Stimulated activated CD4-positive, alpha-beta T cell treated with anti-CD3 and anti-CD28 coated beads, Interleukin-1b, Interleukin-23, amount 100 ng/mL, for 24 hours (primary cell): ENCODE measurements around the gene CCDC170.

ENCODE experiments used
- DNase-seq, 4 experiments: peaks; one replicate each; pipeline ENCODE4 v3.0.0-alpha.2; 2020; ENCODE audit warnings: low read depth in 4 of 4, low spot score in 1 of 4

The CCDC170 gene

DNA sequence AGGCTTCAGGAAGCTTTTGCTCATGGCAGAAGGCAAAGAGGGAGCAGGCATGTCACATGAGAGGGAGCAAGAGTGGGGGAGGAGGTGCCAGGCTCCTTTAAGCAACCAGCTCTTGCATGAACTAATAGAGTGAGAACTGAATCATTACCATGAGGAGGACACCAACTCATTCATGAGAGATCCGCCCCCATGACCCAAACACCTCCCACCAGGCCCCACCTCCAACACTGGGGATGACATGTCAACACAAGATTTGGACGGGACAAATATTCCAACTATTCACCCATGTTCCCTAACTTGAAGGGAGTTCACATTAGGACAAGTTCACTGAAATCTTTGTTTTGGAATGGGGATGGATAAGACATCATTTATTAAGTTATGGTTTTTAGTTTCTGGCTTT, 158.5 kb downstream of the CCDC170 start:
- no peak for DNase-seq

DNA sequence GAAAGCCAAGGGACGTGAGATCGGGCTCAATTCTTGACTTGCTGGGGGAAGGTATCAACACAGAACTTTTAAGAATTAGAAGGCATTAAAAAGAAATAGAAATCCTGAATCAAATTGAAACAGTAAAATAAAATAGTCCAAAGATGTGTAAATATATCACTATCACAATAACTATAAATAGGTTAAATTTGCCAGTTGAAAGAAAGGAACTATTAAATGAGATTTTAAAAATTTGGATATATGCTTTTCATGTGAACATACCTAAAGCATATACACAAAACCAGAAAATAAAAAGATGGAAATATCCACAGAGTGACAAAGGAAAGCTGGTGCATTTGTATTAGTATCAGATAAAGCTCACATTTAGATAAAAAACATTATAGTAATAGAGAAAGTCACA, 161.3 kb downstream of the CCDC170 start:
- no peak for DNase-seq

DNA sequence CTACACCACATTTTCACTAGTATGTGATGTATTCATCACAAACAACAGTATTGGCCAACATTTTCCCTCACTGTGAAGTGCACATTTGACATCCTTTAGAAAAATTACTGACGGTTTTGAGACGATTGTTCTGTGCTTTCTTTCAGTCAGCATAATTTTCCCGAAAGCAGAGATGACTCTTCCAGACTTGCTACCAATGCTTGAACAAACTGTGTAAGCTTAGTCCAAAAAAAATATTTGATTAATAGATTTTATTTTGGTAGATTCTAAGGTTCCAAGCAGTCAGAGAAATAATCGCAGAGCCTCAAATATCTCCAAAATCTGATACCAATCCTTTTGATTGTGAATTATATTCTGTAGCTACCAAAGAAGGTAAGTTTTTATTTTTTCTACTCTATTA, 162.6 kb downstream of the CCDC170 start:
- no peak for DNase-seq

DNA sequence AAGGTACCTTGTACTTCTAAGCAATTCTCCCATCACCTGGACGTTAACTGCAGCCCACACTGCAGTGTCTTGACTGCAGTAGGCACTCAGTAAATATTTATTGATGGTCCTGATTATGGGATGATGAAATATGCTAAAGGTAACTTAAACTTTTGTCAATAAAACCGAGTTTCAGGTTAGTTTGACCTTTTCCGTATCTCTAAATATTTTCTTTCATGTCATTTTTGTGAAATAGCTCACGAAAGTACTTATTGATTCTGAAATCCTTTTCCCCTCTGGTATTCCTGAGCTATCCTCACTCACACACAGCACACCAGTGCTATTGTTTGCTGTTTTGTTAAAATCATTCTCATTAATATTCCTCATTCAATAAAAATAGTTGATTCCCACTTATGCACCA, 164.3 kb downstream of the CCDC170 start:
- DNase-seq: no peak

DNA sequence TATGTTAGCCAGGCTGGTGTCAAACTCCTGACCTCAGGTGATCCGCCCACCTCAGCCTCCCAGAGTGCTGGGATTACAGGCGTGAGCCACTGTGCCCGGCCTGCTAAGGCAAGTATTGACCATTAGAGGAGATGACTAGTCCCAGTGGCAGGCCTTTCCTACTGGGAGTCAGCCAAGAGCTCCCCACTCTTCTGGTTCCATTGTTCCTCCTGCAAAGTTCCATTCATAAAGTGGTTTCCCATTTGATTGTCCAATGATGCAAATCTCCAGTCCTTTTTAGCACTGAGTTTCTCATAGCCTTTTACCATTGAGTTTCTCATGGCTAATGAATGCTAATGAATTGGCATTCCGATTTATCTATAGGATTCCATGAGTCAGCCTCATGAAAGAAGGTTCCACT, 165.4 kb downstream of the CCDC170 start:
- DNase-seq: no peak

DNA sequence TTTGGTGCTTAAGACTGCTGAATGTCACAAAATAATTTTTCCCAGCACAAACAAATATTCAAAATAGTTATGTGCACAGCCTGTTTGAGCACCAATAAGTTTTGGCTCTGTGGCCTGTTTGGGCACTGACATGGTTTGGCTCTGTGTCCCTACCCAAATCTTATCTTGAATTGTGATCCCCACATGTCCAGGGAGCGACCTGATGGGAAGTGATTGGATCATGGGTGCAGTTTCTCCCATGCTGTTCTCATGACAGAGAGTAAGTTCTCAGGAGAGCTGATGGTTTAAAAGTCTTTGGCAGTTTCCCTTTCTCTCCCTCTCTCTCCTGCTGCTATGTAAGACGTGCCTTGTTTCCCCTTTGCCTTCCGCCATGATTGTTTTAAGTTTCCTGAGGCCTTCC, 167.7 kb downstream of the CCDC170 start:
- DNase-seq: no peak

DNA sequence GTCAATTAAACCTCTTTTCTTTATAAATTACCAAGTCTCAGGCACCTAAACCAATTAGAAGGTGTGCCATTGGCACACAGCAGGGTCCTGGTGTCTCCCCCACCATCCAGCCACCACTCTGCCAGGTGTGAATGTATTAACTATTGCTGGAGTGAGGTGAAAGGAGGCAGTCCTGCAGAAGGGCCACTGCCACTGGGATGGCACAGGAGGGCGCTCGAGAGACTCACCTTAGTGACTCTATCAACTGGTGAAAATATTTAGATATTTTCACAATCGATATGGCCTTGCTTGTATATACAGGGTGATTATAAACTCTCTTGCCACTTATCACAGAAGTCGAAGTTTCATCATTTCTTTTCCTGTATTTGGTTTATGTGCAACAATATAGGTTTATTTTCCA, 168.1 kb downstream of the CCDC170 start:
- no peak for DNase-seq

DNA sequence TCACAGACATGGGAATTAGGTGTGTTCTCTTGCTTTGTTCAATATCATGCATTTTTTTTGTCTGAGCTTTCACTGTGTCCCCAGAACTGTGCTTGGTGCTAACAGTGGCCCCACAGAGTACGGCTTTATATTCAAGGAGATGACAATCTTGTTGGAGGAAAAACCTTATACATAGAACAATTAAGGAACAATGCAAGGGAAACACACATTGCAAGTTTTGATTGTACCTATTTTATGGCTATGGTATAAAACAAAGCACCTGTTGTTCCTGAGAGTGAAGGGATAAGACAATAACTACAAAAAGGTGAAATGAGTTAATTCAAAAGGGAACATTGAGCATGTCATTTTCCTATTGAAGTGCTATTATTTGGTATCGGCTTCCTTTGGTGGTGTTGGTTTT, 169.7 kb downstream of the CCDC170 start:
- DNase-seq: no peak

DNA sequence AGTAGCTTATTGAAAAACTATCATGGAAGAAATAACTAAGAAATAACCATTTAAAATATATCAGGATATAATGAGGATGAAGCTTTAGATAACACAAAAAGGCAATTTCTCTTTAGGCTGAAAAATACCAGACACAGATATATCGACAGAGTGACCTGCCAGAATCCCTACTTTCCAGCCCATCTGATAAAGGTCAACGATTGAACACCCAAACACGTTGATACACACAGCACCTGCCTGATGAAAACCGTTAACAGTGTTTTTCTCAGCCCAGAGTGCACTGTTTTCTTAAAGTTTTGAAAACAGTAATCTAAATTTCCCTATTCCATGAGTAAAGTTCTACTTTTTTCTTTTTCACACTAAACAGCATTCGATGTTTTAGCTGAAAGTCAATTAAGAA, 170.6 kb downstream of the CCDC170 start:
- no peak for DNase-seq

DNA sequence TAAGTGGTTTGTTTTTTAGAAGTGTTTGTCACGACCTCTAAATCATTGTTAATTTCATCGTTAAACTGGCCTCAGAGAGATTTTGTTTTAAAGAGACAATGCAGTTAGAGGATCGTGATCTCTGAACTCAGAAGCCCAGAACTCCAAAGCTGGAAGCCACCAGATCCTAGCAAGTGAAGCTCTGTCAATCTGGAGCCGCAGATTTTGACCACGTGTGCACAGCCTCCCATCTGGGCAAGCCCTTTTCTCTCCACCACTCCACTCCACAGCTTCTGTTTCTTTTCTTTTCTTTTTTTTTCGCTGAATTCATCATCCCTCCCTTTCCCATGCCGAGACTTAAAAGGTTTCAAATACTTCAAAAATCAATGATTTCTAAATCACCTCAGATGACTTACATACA, 171.5 kb downstream of the CCDC170 start:
- no peak for DNase-seq

DNA sequence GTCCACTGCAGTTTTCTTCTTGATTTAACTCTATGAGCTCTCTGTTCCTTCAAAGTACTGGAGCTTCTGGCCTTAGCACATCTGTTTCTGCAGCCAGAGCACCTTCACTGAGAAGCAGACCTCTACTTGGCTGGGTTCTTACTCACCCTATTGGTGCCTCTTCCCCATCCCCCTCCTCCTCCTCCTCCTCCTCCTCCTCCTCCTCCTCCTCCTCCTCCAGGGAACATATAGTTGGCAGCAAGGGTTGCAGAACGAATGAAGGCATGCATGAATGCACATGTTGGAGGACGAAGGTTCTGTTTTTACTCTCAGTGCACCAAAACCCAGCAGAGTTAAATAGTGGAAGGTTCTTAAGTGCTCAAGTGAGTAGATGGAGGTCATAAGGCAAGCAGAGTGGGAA, 172.7 kb downstream of the CCDC170 start:
- DNase-seq: no peak

DNA sequence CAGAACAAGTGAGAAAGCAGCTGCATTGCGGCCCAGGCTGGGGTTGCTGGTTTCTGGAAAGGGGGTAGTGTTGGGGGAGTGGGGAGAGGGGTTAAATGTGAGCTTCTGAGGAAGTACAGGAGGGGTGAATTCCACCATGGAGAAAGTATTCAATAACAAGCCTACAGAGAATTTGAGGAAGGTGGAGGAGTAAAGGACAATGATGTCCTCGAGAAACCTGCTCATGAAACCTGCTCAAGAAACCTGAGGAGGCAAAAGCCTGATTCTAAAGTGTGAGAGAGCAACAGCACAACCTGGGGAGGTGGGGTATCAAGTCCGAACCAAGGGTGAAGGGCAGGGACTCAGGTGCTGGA, 175.4 kb downstream of the CCDC170 start:
- DNase-seq: no peak

DNA sequence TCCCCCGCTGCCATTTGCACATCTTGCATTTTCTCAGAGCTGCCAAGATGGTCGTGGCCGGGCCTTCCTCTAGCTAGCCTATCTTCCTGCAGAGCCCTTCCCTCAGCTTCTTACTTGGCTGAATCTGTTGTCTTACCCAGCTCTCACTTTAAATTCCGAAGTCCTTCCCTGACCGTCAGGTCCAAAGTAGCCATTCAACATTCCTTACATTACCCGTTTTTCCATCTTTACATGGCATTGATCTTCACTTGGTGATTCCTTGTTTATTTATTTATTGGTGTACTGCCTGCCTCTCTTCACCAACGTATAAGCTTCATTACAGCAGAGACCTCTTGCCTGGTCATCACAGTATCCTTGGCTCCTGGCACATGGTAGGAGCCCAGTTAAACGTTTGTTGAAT, 176.3 kb downstream of the CCDC170 start:
- no peak for DNase-seq
